ENCODE data around the gene RNLS. TPM values are rescaled to one million over a fixed set of nuclear protein-coding genes. Genes with fewer than 3 reads are reported as not detected.

The RNLS gene
- total RNA-seq, 1 experiment from 2014 or later, result 8.7 TPM

DNA sequence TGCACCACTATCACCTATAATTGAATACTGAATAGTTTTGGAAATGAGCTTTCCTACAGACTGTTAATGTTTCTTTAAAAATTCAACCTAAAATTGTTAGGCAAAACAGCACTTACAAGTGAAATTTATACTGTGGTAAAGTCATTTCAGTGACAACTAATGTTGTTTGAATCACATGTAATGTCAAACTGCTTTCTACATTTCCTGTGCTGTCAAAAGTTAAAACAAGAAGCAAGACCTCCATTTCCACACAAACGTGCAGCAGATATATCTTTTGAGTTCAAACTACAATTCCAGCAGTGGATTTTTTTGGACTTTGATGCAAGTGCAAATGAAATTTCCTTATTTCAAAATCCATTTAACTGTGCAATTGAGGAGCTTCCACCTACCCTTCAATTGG lies 199.8 kb downstream of the RNLS start:
- Mint-ChIP-seq H3K27me3 (ENCODE audit: low read depth) (no peaks in the 10 kb centered on the region), H3K36me3 (0 out of 2 replicates have a peak, but pooled peaks cover 2% of the 10 kb centered on the region), H3K4me3 (no peak overlapping the region), H3K9me3 (peaks cover 12% of the 10 kb centered on the region), H3K4me1 (peaks cover 6% of the 10 kb centered on the region), H3K27ac (no peak overlapping the region)
- CTCF ChIA-PET, result no interaction called here
- ATAC-seq, result no peak
- TF ChIP-seq FOXK1 (CRISPR knock-in tag; IDR thresholded peaks at IDR 0.05), result no peak
- TF ChIP-seq CBFB (CRISPR knock-in tag; IDR thresholded peaks at IDR 0.05; ENCODE audit: low read depth), result no peak
- TF ChIP-seq CREM (CRISPR knock-in tag; IDR thresholded peaks at IDR 0.05), result no peak
- no peak for TF ChIP-seq PRRX2 (CRISPR knock-in tag; IDR thresholded peaks at IDR 0.05)
- TF ChIP-seq GTF2I (CRISPR knock-in tag; conservative IDR thresholded peaks at IDR 0.05), result no peak
- TF ChIP-seq, protein P1, sequence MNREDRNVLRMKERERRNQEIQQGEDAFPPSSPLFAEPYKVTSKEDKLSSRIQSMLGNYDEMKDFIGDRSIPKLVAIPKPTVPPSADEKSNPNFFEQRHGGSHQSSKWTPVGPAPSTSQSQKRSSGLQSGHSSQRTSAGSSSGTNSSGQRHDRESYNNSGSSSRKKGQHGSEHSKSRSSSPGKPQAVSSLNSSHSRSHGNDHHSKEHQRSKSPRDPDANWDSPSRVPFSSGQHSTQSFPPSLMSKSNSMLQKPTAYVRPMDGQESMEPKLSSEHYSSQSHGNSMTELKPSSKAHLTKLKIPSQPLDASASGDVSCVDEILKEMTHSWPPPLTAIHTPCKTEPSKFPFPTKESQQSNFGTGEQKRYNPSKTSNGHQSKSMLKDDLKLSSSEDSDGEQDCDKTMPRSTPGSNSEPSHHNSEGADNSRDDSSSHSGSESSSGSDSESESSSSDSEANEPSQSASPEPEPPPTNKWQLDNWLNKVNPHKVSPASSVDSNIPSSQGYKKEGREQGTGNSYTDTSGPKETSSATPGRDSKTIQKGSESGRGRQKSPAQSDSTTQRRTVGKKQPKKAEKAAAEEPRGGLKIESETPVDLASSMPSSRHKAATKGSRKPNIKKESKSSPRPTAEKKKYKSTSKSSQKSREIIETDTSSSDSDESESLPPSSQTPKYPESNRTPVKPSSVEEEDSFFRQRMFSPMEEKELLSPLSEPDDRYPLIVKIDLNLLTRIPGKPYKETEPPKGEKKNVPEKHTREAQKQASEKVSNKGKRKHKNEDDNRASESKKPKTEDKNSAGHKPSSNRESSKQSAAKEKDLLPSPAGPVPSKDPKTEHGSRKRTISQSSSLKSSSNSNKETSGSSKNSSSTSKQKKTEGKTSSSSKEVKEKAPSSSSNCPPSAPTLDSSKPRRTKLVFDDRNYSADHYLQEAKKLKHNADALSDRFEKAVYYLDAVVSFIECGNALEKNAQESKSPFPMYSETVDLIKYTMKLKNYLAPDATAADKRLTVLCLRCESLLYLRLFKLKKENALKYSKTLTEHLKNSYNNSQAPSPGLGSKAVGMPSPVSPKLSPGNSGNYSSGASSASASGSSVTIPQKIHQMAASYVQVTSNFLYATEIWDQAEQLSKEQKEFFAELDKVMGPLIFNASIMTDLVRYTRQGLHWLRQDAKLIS (CRISPR knock-in tag; IDR thresholded peaks at IDR 0.05; ENCODE audit: borderline replicate concordance), result no peak
- TF ChIP-seq, protein P2, sequence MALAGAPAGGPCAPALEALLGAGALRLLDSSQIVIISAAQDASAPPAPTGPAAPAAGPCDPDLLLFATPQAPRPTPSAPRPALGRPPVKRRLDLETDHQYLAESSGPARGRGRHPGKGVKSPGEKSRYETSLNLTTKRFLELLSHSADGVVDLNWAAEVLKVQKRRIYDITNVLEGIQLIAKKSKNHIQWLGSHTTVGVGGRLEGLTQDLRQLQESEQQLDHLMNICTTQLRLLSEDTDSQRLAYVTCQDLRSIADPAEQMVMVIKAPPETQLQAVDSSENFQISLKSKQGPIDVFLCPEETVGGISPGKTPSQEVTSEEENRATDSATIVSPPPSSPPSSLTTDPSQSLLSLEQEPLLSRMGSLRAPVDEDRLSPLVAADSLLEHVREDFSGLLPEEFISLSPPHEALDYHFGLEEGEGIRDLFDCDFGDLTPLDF (CRISPR knock-in tag; IDR thresholded peaks at IDR 0.05), result no peak
- TF ChIP-seq, protein P3, sequence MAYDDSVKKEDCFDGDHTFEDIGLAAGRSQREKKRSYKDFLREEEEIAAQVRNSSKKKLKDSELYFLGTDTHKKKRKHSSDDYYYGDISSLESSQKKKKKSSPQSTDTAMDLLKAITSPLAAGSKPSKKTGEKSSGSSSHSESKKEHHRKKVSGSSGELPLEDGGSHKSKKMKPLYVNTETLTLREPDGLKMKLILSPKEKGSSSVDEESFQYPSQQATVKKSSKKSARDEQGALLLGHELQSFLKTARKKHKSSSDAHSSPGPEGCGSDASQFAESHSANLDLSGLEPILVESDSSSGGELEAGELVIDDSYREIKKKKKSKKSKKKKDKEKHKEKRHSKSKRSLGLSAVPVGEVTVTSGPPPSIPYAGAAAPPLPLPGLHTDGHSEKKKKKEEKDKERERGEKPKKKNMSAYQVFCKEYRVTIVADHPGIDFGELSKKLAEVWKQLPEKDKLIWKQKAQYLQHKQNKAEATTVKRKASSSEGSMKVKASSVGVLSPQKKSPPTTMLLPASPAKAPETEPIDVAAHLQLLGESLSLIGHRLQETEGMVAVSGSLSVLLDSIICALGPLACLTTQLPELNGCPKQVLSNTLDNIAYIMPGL (CRISPR knock-in tag; IDR thresholded peaks at IDR 0.05), result no peak
- no peak for TF ChIP-seq NFYB (CRISPR knock-in tag; conservative IDR thresholded peaks at IDR 0.05; ENCODE audit: low read depth)
- TF ChIP-seq MYBL2 (CRISPR knock-in tag; IDR thresholded peaks at IDR 0.05), result no peak
- TF ChIP-seq NR3C1 (CRISPR knock-in tag; conservative IDR thresholded peaks at IDR 0.05; ENCODE audit: low read depth), result no peak
- TF ChIP-seq NR2C2 (CRISPR knock-in tag; IDR thresholded peaks at IDR 0.05), result no peak
- TF ChIP-seq, protein P4, sequence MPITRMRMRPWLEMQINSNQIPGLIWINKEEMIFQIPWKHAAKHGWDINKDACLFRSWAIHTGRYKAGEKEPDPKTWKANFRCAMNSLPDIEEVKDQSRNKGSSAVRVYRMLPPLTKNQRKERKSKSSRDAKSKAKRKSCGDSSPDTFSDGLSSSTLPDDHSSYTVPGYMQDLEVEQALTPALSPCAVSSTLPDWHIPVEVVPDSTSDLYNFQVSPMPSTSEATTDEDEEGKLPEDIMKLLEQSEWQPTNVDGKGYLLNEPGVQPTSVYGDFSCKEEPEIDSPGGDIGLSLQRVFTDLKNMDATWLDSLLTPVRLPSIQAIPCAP (CRISPR knock-in tag; IDR thresholded peaks at IDR 0.05), result no peak
- TF ChIP-seq, protein P5, sequence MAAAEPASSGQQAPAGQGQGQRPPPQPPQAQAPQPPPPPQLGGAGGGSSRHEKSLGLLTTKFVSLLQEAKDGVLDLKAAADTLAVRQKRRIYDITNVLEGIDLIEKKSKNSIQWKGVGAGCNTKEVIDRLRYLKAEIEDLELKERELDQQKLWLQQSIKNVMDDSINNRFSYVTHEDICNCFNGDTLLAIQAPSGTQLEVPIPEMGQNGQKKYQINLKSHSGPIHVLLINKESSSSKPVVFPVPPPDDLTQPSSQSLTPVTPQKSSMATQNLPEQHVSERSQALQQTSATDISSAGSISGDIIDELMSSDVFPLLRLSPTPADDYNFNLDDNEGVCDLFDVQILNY (CRISPR knock-in tag; IDR thresholded peaks at IDR 0.05), result no peak
- no peak for TF ChIP-seq ZNF423 (CRISPR knock-in tag; IDR thresholded peaks at IDR 0.05)
- no peak for TF ChIP-seq RELA (CRISPR knock-in tag; IDR thresholded peaks at IDR 0.05; ENCODE audit: borderline replicate concordance)
- TF ChIP-seq ESRRA (CRISPR knock-in tag; IDR thresholded peaks at IDR 0.05; ENCODE audit: borderline replicate concordance), result no peak
- TF ChIP-seq TCF7 (CRISPR knock-in tag; IDR thresholded peaks at IDR 0.05; ENCODE audit: low read depth), result no peak
- POLR2A ChIA-PET, result no interaction called here
- no peak for DNase-seq (ENCODE audit: low spot score)

DNA sequence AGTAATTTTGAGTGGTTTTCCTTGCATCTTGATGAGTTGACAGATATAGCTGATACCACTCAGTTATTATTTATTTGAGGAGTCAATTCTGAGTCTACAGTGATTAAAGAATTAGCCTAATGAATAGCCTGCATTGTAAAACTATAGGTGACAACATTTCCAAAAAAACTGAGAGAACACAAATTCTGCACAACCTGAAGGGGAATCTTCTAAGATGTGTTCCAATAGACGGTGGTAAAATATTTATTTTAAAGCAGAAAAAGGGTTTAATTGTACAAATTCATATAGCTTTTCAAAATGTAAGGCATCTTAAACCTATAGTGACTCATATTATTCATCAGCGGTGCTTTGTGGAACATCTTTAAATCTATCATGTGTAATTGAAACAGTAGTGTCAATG lies 200.4 kb downstream of the RNLS start:
- Mint-ChIP-seq H3K27ac (no peak overlapping the region), H3K9me3 (peaks cover 12% of the 10 kb centered on the region), H3K27me3 (ENCODE audit: low read depth) (no peaks in the 10 kb centered on the region), H3K4me3 (no peak overlapping the region), H3K36me3 (0 out of 2 replicates have a peak, but pooled peaks cover 2% of the 10 kb centered on the region), H3K4me1 (peaks cover 6% of the 10 kb centered on the region)
- no peak for ATAC-seq
- DNase-seq (ENCODE audit: low spot score), result no peak
- POLR2A ChIA-PET, result no interaction called here
- CTCF ChIA-PET, result no interaction called here
- TF ChIP-seq ZNF317 (CRISPR knock-in tag; IDR thresholded peaks at IDR 0.05; ENCODE audit: borderline replicate concordance, low read depth), result no peak
- no peak for TF ChIP-seq FOXJ3 (CRISPR knock-in tag; IDR thresholded peaks at IDR 0.05; ENCODE audit: borderline replicate concordance)
- TF ChIP-seq, protein P4 (CRISPR knock-in tag; IDR thresholded peaks at IDR 0.05), result no peak
- TF ChIP-seq ETV6 (CRISPR knock-in tag; IDR thresholded peaks at IDR 0.05), result no peak
- TF ChIP-seq ZNF232 (CRISPR knock-in tag; IDR thresholded peaks at IDR 0.05), result no peak
- no peak for TF ChIP-seq NR3C1 (CRISPR knock-in tag; conservative IDR thresholded peaks at IDR 0.05; ENCODE audit: low read depth)
- TF ChIP-seq, protein P2 (CRISPR knock-in tag; IDR thresholded peaks at IDR 0.05), result no peak
- no peak for TF ChIP-seq ZNF396 (CRISPR knock-in tag; IDR thresholded peaks at IDR 0.05; ENCODE audit: borderline replicate concordance)
- no peak for TF ChIP-seq PRRX2 (CRISPR knock-in tag; IDR thresholded peaks at IDR 0.05)
- no peak for TF ChIP-seq TP53 (CRISPR knock-in tag; IDR thresholded peaks at IDR 0.05)
- no peak for TF ChIP-seq MYBL2 (CRISPR knock-in tag; IDR thresholded peaks at IDR 0.05)
- TF ChIP-seq JAZF1 (CRISPR knock-in tag; IDR thresholded peaks at IDR 0.05), result no peak
- TF ChIP-seq TEAD4 (CRISPR knock-in tag; IDR thresholded peaks at IDR 0.05), result no peak
- no peak for TF ChIP-seq ZNF121 (CRISPR knock-in tag; IDR thresholded peaks at IDR 0.05)

Data from WTC11 (cell line).